Activated T-cell treated with anti-CD3 and anti-CD28 coated beads, Interleukin-2, amount 50 U/mL, for 4 hours (primary cell): ENCODE measurements around the gene TMEM141. TPM values are rescaled to one million over a fixed set of nuclear protein-coding genes. Genes with fewer than 3 reads are reported as not detected.
"Not testable (repeated sequence)": the region's sequence is repeated elsewhere in the genome, so short reads cannot be mapped to it uniquely, and the experiment has no call there.

ENCODE experiments used
- ATAC-seq, 2 donors: fragments of 200-7000 bp; cut with Tn5 transposase; one replicate each; pipeline ENCODE4 v1.10.0; 2021
- DNase-seq: peaks from one replicate; pipeline ENCODE4 v3.0.0-alpha.2; 2020
- H3K27me3 Mint-ChIP-seq: one replicate; pipeline ENCODE4 v1.8.0; 2021; ENCODE audit warnings: low read depth, mixed read lengths
- H3K36me3 Mint-ChIP-seq: one replicate; pipeline ENCODE4 v1.8.0; 2022; ENCODE audit warnings: mixed read lengths; ENCODE audit not compliant: insufficient read depth
- H3K4me1 Mint-ChIP-seq: one replicate; pipeline ENCODE4 v1.8.0; 2021; ENCODE audit warnings: low read depth, mixed read lengths
- H3K4me3 Mint-ChIP-seq: one replicate; pipeline ENCODE4 v1.8.0; 2021; ENCODE audit warnings: mild to moderate bottlenecking, moderate library complexity, mixed read lengths
- H3K9me3 Mint-ChIP-seq: one replicate; pipeline ENCODE4 v1.8.0; 2021; ENCODE audit warnings: mixed read lengths
- total RNA-seq, 3 donors: library from RNA; stranded (reverse); gene quantifications; one replicate each; pipeline ENCODE4 v1.2.1, GENCODE V29; 2021

TMEM141 gene
- total RNA-seq, 3 donors from 2014 or later, result 49.5 to 53.0 (median 51.9) TPM

DNA sequence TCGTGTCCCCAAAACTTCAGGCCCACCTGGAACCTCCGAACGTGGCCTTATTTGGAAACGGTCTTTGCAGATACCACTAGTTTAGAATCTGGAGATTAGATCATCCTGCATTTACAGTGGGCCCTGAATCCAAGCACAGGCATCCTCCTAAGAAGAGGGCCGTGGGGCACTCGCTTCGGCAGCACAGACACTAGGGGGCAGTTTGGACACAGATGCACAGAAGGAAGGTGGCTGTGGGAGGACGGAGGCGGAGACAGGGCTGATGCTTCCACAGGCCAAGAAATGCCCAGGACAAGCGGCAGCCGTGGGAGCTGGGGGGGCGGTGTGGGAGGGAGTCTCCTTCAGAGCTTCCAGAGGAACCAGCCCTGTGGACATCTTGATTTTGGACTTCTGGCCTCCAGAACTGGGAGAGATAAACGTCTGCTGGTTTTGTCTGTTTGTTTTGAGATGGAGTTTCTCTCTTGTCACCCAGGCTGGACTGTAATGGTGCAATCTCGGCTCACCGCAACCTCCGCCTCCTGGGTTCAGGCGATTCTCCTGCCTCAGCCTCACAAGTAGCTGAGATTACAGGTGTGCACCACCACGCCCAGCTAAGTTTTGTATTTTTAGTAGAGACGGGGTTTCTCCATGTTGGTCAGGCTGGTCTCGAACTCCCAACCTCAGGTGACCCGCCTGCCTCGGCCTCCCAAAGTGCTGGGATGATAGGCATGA is 30.2 kb upstream of the TMEM141 start:
- ATAC-seq, H3K4me1 Mint-ChIP-seq, H3K9me3 Mint-ChIP-seq, DNase-seq, H3K36me3 Mint-ChIP-seq, H3K4me3 Mint-ChIP-seq: not testable (repeated sequence)
- H3K27me3 Mint-ChIP-seq, result peaks cover 19% of the 10 kb centered on the region

DNA sequence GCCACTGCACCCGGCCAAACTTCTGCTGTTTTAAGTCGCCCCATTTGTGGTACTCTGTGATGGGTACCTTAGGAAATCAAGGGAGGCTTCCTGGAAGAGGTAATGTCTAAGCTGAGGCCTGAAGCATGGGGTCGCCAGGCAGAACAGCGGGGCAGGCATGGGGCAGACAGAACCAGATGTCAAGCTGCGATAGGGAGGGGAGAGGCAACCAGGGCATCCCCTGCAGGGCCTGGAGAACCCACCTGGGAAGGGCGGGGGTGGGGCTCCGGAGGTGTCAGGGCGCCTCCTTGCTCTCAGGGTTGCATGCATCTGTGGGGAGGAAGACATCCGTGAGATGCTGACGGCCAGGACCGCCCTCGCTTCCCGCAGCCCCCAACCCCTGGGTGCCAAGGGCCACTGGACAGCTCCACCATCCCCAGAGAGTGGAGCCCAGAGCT is 29.6 kb upstream of the TMEM141 start:
- DNase-seq, result no peak
- H3K9me3 Mint-ChIP-seq, result no peaks in the 10 kb centered on the region
- H3K4me1 Mint-ChIP-seq, result peaks cover 7% of the 10 kb centered on the region
- peaks cover 17% of the 10 kb centered on the region for H3K27me3 Mint-ChIP-seq
- no peaks in the 10 kb centered on the region for H3K36me3 Mint-ChIP-seq
- no peak overlapping the region for H3K4me3 Mint-ChIP-seq
- no peak for ATAC-seq

DNA sequence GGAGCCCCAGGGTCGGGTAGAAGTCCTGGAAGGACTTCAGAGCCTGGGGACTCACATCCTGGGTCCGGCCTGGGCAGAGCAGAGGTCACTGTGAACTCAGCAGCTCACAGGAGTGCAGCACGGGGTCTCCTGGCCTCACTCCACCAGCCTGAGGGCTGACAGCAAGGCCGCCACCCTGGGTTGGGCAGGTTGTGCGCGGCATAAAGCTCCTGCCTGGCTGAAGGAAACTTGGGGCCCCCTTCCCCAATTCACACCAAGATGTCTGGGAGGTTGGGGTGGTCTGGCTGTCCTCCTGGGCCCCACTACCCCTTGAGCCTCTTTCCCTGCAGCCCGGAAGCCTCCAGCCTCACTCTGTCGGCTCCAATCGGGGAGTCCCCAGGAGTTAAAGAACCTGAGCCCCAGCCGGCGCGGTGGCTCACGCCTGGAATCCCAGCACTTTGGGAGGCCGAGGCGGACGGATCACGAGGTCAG is 28.9 kb upstream of the TMEM141 start:
- Mint-ChIP-seq H3K27me3 (peaks cover 23% of the 10 kb centered on the region), H3K9me3 (no peaks in the 10 kb centered on the region), H3K4me1 (peaks cover 13% of the 10 kb centered on the region), H3K36me3 (no peaks in the 10 kb centered on the region), H3K4me3 (no peak overlapping the region)
- DNase-seq (no peak), ATAC-seq (no peak)

DNA sequence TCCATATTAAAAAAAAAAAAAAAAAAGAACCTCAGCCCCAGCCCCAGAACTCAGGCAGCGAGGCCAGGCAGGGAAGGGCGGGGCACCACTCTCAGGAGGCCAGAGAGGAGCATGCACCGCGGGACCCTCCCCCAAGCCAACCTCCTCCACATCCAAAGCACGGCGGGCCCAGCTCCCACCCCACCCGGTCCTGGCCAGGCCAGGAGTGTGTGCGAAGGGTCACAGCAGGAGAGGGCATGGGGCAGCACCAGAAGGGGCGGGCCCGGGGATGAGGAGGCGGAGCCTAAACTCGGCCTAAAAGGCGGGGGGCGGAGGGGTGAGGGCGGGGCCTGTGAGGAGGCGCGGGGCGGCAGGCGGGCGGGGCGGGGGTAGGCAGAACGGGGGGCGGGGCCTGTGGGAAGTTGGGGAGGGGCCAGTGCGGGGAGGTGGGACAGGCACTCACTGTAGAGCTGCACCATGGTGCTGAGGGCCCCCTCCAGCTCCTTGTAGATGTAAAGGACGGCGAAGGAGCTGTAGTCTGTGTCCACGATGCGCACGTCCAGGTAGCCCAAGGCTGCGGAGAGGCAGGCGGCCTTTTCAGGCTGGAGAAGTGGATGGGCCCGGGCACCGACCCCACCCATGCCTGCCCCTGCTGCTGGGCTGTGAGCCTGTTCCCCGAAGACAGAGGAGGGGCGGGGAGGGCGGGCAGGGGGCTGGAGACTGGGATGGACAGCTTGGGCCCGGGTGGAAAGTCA is 28.1 kb upstream of the TMEM141 start:
- H3K36me3 Mint-ChIP-seq, result no peaks in the 10 kb centered on the region
- peak; percentile 32 to 36 for ATAC-seq
- peaks cover 13% of the 10 kb centered on the region for H3K4me1 Mint-ChIP-seq
- no peak overlapping the region for H3K4me3 Mint-ChIP-seq
- DNase-seq, result peak; percentile 27
- peaks cover 29% of the 10 kb centered on the region for H3K27me3 Mint-ChIP-seq
- no peaks in the 10 kb centered on the region for H3K9me3 Mint-ChIP-seq

DNA sequence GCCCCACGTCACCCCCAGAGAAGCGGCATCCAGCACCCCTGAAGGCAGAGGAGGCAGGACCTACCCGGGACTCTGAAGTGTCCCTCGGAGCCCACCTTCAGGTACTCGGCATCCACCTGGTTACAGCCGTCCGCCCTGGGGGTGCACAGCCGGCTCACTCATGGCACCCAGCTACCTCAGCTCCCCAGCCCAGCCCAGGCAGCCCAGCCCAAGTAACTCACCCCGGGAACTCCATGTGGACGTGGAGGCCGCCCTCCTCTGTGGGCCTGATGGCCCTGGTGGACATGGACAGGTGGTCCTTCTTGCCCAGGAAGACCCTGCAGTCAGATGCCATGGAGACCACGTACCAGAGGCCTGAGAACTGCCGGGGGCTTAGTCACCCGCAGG is 27.5 kb upstream of the TMEM141 start:
- H3K9me3 Mint-ChIP-seq, result no peaks in the 10 kb centered on the region
- ATAC-seq (no peak), DNase-seq (no peak)
- H3K4me1 Mint-ChIP-seq, result peaks cover 13% of the 10 kb centered on the region
- H3K27me3 Mint-ChIP-seq, result peaks cover 30% of the 10 kb centered on the region
- no peak overlapping the region for H3K4me3 Mint-ChIP-seq
- no peaks in the 10 kb centered on the region for H3K36me3 Mint-ChIP-seq

DNA sequence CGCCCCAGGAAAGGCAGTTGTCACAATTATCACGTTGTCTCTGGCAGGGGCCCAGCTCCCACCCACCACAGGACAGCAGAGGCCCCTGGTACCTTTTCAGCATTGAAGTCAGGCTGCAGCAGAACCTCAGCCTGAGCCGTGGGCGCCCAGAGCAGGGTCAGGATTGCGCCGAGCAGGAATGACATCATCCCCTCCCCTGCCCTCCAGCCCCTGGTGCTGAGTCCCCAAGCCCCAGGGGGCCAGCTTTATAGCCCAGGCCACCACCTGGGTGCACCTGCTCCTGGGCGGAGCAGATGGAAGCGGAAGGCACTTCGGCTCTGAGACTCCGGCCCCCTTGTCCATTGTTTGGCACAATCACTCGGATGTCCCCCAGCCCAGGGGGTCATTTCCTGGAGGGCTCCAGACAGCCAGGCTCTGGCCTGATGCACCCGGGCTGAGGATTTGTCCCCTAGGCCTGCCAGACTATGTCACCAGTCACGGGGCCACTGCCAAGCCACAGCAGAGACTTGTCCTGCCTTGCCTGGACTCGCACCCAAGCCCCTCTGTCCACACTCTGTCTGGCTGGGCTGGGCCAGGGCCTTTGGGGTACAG is 26.7 kb upstream of the TMEM141 start, which contains the start of gene LCN15:
Gene LCN15 (minus strand): TSS at position 218 of the 591 bp plus-strand sequence. CDS start 30 bp downstream, at position 188.
- H3K27me3 Mint-ChIP-seq, result peaks cover 30% of the 10 kb centered on the region
- H3K36me3 Mint-ChIP-seq, result no peaks in the 10 kb centered on the region
- peaks cover 13% of the 10 kb centered on the region for H3K4me1 Mint-ChIP-seq
- ATAC-seq (no peak), DNase-seq (no peak)
- no peaks in the 10 kb centered on the region for H3K9me3 Mint-ChIP-seq
- no peak within 1 kb of the TSS for H3K4me3 Mint-ChIP-seq

DNA sequence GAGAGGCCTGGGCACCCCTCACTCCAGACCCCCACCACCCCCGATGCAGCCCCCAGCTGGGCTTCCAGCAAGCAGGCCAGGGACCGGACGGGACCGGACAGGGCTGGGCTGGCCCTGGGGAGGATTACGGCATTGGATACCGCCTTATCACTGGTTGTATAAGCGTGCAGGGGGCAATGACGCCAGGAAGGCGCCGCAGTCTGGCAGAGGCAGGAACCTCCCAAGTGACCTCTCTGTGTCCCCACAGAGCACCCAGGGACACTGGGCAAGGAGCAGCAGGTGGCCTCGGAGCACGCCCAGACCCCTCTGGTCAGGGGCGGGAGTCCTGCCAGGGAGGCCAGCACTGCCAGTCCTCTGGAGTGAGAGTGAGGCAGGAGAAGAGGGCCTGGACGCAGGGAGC is 26.1 kb upstream of the TMEM141 start:
- ATAC-seq (no peak), DNase-seq (no peak)
- no peaks in the 10 kb centered on the region for H3K36me3 Mint-ChIP-seq
- peaks cover 30% of the 10 kb centered on the region for H3K27me3 Mint-ChIP-seq
- H3K9me3 Mint-ChIP-seq, result no peaks in the 10 kb centered on the region
- H3K4me1 Mint-ChIP-seq, result peaks cover 14% of the 10 kb centered on the region
- no peak overlapping the region for H3K4me3 Mint-ChIP-seq

DNA sequence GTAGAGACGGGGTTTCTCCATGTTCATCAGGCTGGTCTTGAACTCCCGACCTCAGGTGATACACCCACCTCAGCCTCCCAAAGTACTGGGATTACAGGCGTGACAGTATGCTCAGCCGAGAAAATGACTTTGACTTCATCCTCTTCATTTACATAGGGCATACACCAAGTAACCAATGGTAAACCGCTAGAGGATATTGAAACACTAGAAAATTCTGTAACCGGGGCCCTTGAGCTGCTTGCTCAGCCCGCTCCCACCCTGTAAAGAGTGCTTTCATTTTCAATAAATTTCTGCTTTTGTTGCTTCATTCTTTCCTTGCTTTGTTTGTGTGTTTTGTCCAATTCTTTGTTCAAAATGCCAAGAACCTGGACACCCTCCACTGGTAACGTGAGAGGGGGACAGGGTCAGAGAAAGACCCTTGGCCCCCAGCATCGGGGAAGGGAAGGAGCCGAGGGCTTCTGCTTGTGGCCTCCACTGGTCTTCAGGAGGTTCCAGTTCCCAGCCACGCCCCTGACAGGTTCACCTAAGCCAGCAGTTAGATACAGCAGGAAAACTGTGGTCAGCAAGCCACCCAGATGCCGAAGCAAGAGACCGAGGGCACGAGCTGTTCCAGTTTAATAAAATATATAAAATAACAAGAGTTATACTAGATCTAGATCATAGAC is 25.3 kb upstream of the TMEM141 start:
- not testable (repeated sequence) for H3K4me3 Mint-ChIP-seq, DNase-seq, H3K36me3 Mint-ChIP-seq, H3K9me3 Mint-ChIP-seq
- Mint-ChIP-seq H3K4me1 (peaks cover 14% of the 10 kb centered on the region), H3K27me3 (peaks cover 26% of the 10 kb centered on the region)
- peak in 1 of 2 donors; percentile 29 for ATAC-seq

DNA sequence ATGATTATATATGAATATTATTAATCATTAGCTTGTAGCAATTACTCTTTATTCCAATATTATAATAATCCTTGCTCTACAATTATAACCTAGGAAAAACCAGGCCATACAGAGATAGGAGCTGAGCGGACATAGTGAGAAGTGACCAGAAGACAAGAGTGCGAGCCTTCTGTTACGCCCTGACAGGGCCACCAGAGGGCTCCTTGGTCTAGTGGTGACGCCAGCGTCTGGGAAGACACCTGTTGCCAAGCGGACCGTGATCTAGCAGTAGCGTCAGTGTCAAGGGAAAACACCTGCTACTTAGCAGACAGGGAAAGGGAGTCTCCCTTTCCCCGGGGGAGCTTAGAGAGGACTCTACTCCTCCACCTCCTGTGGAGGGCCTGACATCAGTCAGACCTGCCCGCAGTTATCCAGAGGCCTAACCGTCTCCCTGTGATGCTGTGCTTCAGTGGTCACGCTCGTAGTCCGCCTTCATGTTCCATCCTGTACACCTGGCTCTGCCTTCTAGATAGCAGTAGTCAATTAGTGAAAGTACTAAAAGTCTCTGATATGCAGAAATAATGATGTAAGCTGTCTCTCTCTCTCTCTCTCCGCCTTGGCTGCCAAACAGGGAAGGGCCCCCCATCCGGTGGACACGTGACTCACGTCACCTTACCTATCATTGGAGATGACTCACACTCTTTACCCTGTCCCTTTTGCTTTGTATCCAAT is 24.6 kb upstream of the TMEM141 start:
- H3K4me1 Mint-ChIP-seq, result peaks cover 14% of the 10 kb centered on the region
- H3K9me3 Mint-ChIP-seq, H3K36me3 Mint-ChIP-seq: not testable (repeated sequence)
- ATAC-seq (peak; percentile 35 to 56), DNase-seq (peak; percentile 28)
- peaks cover 20% of the 10 kb centered on the region for H3K27me3 Mint-ChIP-seq
- H3K4me3 Mint-ChIP-seq, result peak overlapping the region; percentile 70

DNA sequence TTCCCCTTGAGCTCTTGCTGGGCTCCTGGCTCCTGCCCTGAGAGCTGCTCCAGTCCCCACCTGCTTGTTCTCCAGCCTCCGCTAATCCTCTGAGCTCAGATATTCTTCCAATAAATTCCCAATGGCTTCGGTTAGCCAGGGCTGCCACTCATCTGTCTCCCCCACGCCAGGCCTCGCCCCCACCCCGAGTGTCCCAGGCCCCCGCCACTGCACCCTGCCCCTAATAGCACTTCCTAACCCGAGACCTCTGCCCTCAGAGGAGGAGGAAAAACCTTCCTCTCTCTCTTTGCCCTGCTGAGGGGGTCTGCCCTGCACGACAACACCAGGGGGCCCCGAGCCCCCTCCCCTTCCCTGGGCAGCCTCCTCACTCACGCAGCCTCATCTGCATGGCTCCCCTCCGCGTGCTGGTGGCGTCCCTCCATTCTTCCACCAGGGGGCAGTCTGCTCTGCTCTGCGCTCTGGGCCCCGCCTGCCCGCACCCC is 21.4 kb upstream of the TMEM141 start:
- Mint-ChIP-seq H3K9me3 (peaks cover 7% of the 10 kb centered on the region), H3K4me3 (no peak overlapping the region), H3K36me3 (no peaks in the 10 kb centered on the region), H3K4me1 (peaks cover 14% of the 10 kb centered on the region), H3K27me3 (peaks cover 19% of the 10 kb centered on the region)
- DNase-seq (peak; percentile 48), ATAC-seq (peak; percentile 76 to 80)

DNA sequence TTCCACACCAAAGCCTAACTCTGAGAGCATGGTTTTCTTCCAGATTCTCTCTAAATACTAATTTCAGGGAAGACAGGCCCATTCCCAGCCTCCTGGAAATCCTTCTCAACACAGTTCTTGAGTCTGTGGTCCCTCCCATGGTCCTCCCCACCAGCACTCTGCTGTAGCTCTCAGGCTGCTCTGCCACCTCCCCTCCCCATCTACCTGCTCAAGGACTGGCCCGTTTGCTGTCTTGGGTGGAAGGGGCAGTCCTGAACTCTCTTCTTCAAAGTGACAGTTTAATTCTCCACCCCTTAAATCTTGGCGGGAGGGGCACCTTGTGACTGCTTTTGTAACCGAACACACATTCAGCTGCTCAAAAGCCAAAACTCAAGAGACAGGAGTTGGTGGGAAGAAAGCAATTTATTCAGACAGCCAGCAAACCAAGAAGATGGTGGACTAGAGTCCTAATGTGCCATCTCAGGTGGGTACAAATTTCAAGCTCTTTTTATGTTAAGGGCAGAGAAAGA is 19.2 kb upstream of the TMEM141 start:
- Mint-ChIP-seq H3K4me3 (no peak overlapping the region), H3K4me1 (peaks cover 3% of the 10 kb centered on the region), H3K27me3 (peaks cover 15% of the 10 kb centered on the region), H3K36me3 (no peaks in the 10 kb centered on the region), H3K9me3 (peaks cover 7% of the 10 kb centered on the region)
- ATAC-seq, result no peak
- no peak for DNase-seq

DNA sequence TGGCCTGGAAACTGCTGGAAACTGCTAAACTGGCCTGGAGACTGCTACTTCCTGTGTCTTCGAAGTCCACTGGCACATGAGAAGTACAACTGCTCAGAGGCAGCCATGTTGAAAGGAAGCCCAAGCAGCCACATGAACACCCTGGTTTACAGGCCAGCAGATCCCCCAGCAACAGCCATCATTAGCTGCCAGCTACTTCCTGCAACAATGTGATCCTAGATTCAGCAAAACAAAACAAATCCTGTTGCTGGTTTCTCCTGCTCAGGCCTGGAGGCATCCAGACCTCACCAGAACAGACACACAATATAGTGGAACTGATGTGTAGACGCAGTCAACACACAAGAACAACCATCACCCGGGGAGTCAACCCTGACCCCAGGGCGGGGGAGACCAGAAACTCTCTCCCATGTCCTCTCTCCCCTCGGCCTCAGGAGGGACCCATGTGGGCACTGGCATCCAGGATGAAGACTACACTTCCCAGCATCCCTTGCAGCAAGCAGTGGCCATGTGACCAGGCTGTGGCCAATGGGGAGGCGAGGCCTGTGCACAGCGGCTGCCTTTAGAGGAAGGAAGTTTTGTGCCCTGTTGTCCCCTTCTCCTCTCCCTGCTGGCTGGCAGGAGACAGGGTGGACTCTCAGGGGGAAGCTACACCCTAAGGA is 17.6 kb upstream of the TMEM141 start:
- ATAC-seq, result peak; percentile 61 to 70

DNA sequence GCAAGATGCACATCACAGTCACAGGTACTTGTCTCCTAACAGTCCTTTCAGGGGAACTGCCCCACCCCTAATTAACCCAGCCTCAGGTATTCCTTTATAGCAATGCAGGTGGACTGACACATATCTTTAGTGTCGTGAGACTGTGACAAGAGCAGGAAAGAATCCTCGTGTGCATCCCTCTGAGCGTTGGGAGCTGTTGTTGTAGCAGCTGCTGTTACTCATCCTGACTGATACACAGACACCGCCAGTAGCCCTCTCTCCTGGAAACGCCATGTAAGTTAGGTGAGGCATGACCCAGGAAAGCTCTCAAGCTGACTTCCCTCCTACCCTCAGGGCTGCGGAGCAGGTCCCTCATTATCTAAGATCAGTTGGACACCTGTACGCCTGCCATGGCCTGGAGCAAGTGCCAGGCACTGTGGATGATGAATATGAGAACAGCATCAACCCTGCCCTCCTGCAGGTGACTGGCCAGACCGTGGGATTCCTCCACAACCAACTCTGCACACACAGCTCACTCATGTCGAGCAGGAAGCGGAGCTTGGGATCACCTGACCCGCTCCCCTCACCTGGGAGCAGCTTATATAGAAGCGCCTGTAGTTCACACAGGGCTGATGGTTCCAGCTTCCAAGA is 16.6 kb upstream of the TMEM141 start:
- ATAC-seq (no peak), DNase-seq (no peak)
- H3K27me3 Mint-ChIP-seq, result peaks cover 24% of the 10 kb centered on the region
- no peaks in the 10 kb centered on the region for H3K36me3 Mint-ChIP-seq
- H3K4me1 Mint-ChIP-seq, result peaks cover 1% of the 10 kb centered on the region
- H3K4me3 Mint-ChIP-seq, result no peak overlapping the region
- peaks cover 7% of the 10 kb centered on the region for H3K9me3 Mint-ChIP-seq

More for the DNA sequence above, 17.6 kb upstream of the TMEM141 start:
- H3K27me3 Mint-ChIP-seq, result peaks cover 18% of the 10 kb centered on the region
- H3K4me1 Mint-ChIP-seq, result peaks cover 1% of the 10 kb centered on the region
- H3K4me3 Mint-ChIP-seq, result no peak overlapping the region
- peaks cover 7% of the 10 kb centered on the region for H3K9me3 Mint-ChIP-seq
- no peaks in the 10 kb centered on the region for H3K36me3 Mint-ChIP-seq
- no peak for DNase-seq
